PC-9 (cell line): ENCODE data around the gene LEMD3.

Experiments used
- CTCF ChIP-seq: fragments of 200-600 bp; sonication (generic); conservative IDR thresholded peaks from 2 replicates; pipeline ENCODE4 v1.6.1; 2017; ENCODE audit warnings: mixed run types, antibody characterized with exemption, mild to moderate bottlenecking, moderate library complexity
- EZH2 ChIP-seq: fragments of 200-600 bp; sonication (generic); IDR thresholded peaks from 2 replicates; pipeline ENCODE4 v1.8.0; 2017; ENCODE audit warnings: antibody characterized with exemption, low read depth

- TF ChIP-seq EZH2 = no peak
- no peak for TF ChIP-seq CTCF
Observed at GRCh38 chr12:65171073-65171472, 1.7 kb downstream of the LEMD3 start.
